IMR-90 (cell line): Measurements from ENCODE around the gene SLC22A2. TPM values are rescaled to one million over a fixed set of nuclear protein-coding genes. Genes with fewer than 3 reads are reported as not detected.

Experiments used
- ATAC-seq: fragments of 200-7000 bp; cut with Tn5 transposase; 2 replicates; pipeline ENCODE4 v1.9.1; 2020; ENCODE audit warnings: low read depth, mild to moderate bottlenecking, moderate library complexity
- Bru-seq: library from RNA; stranded (reverse); fragments of 400-500 nt; gene quantifications from one replicate; lab custom pipeline; 2021; lab: Mats Ljungman, UMichigan
- BruChase-seq, 2 experiments: library from RNA; stranded (reverse); fragments of 400-500 nt; gene quantifications; one replicate each; lab custom pipeline; 2021; lab: Mats Ljungman, UMichigan
- BruUV-seq: library from RNA; stranded (reverse); fragments of 400-500 nt; replicated peaks from 2 replicates; lab custom pipeline; 2021; lab: Mats Ljungman, UMichigan
- CTCF ChIA-PET: fragments of 300-600 bp; formaldehyde crosslinking; extraction: SDS; loops from one replicate; lab custom pipeline; 2021; ENCODE audit warnings: antibody characterized with exemption; lab: Yijun Ruan, JAX
- POLR2A ChIA-PET: fragments of 300-600 bp; sonication (Branson Sonifier 250); formaldehyde crosslinking; loops from one replicate; lab custom pipeline; 2022; ENCODE audit warnings: antibody characterized with exemption; ENCODE audit not compliant: unreplicated experiment; lab: Charles Lee
- DNase-seq: peaks from one replicate; pipeline ENCODE4 v3.0.0; 2013
- H2AFZ ChIP-seq: replicated peaks from 2 replicates; pipeline ENCODE3; 2013; ENCODE audit warnings: low read length, mild to moderate bottlenecking; ENCODE audit not compliant: poor library complexity
- H2AK5ac ChIP-seq: 2 replicates; pipeline ENCODE4 v1.6.1; 2013; ENCODE audit warnings: low read depth, low read length, inconsistent platforms
- H2AK9ac ChIP-seq: replicated peaks from 2 replicates; pipeline ENCODE3; 2013; ENCODE audit warnings: mild to moderate bottlenecking, low read depth, low read length, moderate library complexity; ENCODE audit not compliant: poor library complexity
- H2BK120ac ChIP-seq: 2 replicates; pipeline ENCODE4 v1.6.1; 2013; ENCODE audit warnings: low read depth, low read length, inconsistent platforms
- H2BK15ac ChIP-seq: 3 replicates; pipeline ENCODE4 v1.6.1; 2013; ENCODE audit warnings: low read depth, low read length, inconsistent platforms
- H2BK20ac ChIP-seq: 2 replicates; pipeline ENCODE4 v1.6.1; 2013; ENCODE audit warnings: low read depth, mild to moderate bottlenecking, inconsistent platforms, low read length, moderate library complexity
- H2BK5ac ChIP-seq: 2 replicates; pipeline ENCODE4 v1.6.1; 2013; ENCODE audit warnings: mild to moderate bottlenecking, low read depth, low read length, inconsistent platforms; ENCODE audit not compliant: poor library complexity, severe bottlenecking
- H3K14ac ChIP-seq: replicated peaks from 2 replicates; pipeline ENCODE4 v1.6.1; 2013; ENCODE audit warnings: low read depth, low read length, inconsistent platforms
- H3K18ac ChIP-seq: 2 replicates; pipeline ENCODE4 v1.6.1; 2013; ENCODE audit warnings: low read depth, low read length, control low read depth
- H3K23ac ChIP-seq: 2 replicates; pipeline ENCODE4 v1.6.1; 2013; ENCODE audit warnings: low read depth, low read length, inconsistent platforms
- H3K27ac ChIP-seq: 2 replicates; pipeline ENCODE4 v1.5.1; 2013; ENCODE audit warnings: mild to moderate bottlenecking, control low read depth, low read length; ENCODE audit not compliant: insufficient read depth
- H3K27me3 ChIP-seq: 2 replicates; pipeline ENCODE4 v1.6.1; 2013; ENCODE audit warnings: low read length; ENCODE audit not compliant: control insufficient read depth, insufficient read depth
- H3K36me3 ChIP-seq: 2 replicates; pipeline ENCODE4 v1.6.1; 2013; ENCODE audit warnings: low read length, mixed read lengths; ENCODE audit not compliant: control insufficient read depth, insufficient read depth
- H3K4ac ChIP-seq: 2 replicates; pipeline ENCODE4 v1.6.1; 2013; ENCODE audit warnings: low read depth, low read length, inconsistent platforms
- H3K4me1 ChIP-seq: 2 replicates; pipeline ENCODE4 v1.6.1; 2013; ENCODE audit warnings: low read length, mixed read lengths; ENCODE audit not compliant: control insufficient read depth, insufficient read depth
- H3K4me2 ChIP-seq: 2 replicates; pipeline ENCODE4 v1.6.1; 2013; ENCODE audit warnings: low read depth, mild to moderate bottlenecking, control low read depth, low read length, moderate library complexity
- H3K4me3 ChIP-seq: 2 replicates; pipeline ENCODE4 v1.5.1; 2013; ENCODE audit warnings: low read depth, mild to moderate bottlenecking, control low read depth, low read length, moderate library complexity; ENCODE audit not compliant: insufficient read depth
- H3K56ac ChIP-seq: 2 replicates; pipeline ENCODE4 v1.6.1; 2013; ENCODE audit warnings: low read length, inconsistent platforms; ENCODE audit not compliant: insufficient read depth; ENCODE audit errors: extremely low read depth
- H3K79me1 ChIP-seq, 2 experiments: 2 replicates each; pipeline ENCODE4 v1.6.1; 2013; ENCODE audit warnings: low read length in 2 of 2, inconsistent platforms in 1 of 2, low read depth in 1 of 2
- H3K9ac ChIP-seq: 2 replicates; pipeline ENCODE4 v1.6.1; 2013; ENCODE audit warnings: low read depth, low read length, control low read depth
- H3K9me1 ChIP-seq: 2 replicates; pipeline ENCODE4 v1.6.1; 2013; ENCODE audit warnings: low read length, inconsistent platforms; ENCODE audit not compliant: insufficient read depth
- H3K9me3 ChIP-seq: 2 replicates; pipeline ENCODE4 v1.6.1; 2013; ENCODE audit warnings: low read length; ENCODE audit not compliant: control insufficient read depth, insufficient read depth
- H4K20me1 ChIP-seq: 2 replicates; pipeline ENCODE4 v1.6.1; 2013; ENCODE audit warnings: low read length, inconsistent platforms; ENCODE audit not compliant: insufficient read depth
- H4K5ac ChIP-seq: 2 replicates; pipeline ENCODE4 v1.6.1; 2013; ENCODE audit warnings: mild to moderate bottlenecking, low read depth, low read length, control low read depth
- H4K8ac ChIP-seq, 2 experiments: 2 replicates each; pipeline ENCODE4 v1.6.1; 2013; ENCODE audit warnings: low read depth in 2 of 2, low read length in 2 of 2, control low read depth in 1 of 2, inconsistent platforms in 1 of 2
- H4K91ac ChIP-seq: 2 replicates; pipeline ENCODE4 v1.6.1; 2013; ENCODE audit warnings: low read depth, low read length, inconsistent platforms; ENCODE audit not compliant: insufficient read depth
- CTCF ChIP-seq: conservative IDR thresholded peaks from 2 replicates; pipeline ENCODE4 v1.5.1; 2012; ENCODE audit warnings: mild to moderate bottlenecking, low read depth, low read length, improper control_type of control experiment
- ELK1 ChIP-seq: fragments of 150-350 bp; IDR thresholded peaks from 2 replicates; pipeline ENCODE4 v1.6.1; 2016; ENCODE audit warnings: low read depth, mild to moderate bottlenecking, low read length, moderate library complexity, borderline replicate concordance
- RCOR1 ChIP-seq: IDR thresholded peaks from 2 replicates; pipeline ENCODE4 v1.6.1; 2012; ENCODE audit warnings: mild to moderate bottlenecking, low read length, improper control_type of control experiment; ENCODE audit not compliant: insufficient replicate concordance
- WGBS, 2 experiments: methylation state at CpG; one replicate each; pipeline versions ENCODE4 v1.1.5 to v1.1.7; 2013; ENCODE audit warnings: missing lambda C conversion rate in 2 of 2; ENCODE audit not compliant: insufficient read length in 1 of 2; ENCODE audit errors: extremely low coverage in 2 of 2; 5-methylcytosine and 5-hydroxymethylcytosine counted together
- dilution Hi-C: fragments of 300-500 bp; cut with HindIII; formaldehyde crosslinking; loops from one replicate; pipeline ENCODE4 v1.14.3; 2018; ENCODE audit warnings: low sequenced_read_pairs; ENCODE audit not compliant: unreplicated experiment
- in situ Hi-C: fragments of 300-500 bp; cut with MboI; formaldehyde crosslinking; loops from 3 replicates; pipeline ENCODE4 v1.14.3; 2019; ENCODE audit warnings: low sequenced_read_pairs, inconsistent platforms, mixed read lengths
- intact Hi-C: fragments of 100-400 bp; cut with micrococcal nuclease; formaldehyde crosslinking; loops from 2 replicates; pipeline ENCODE4 v1.10.0; 2022
- long read RNA-seq: library from polyadenylated mRNA; unstranded; transcript quantifications from one replicate; pipeline ENCODE4 v2.0.0, GENCODE V29; 2021; ENCODE audit not compliant: unreplicated experiment
- polyA plus RNA-seq, 3 experiments: library from polyadenylated mRNA; depleted of rRNA; stranded (reverse); fragments of >200 nt; gene quantifications; 2 replicates each; pipeline ENCODE4 v1.2.3, GENCODE V29; 2012; ENCODE audit warnings: low replicate concordance in 1 of 3
- total RNA-seq: library from RNA; depleted of rRNA; stranded (reverse); fragments of >200 nt; gene quantifications from 2 replicates; pipeline ENCODE4 v1.2.3, GENCODE V29; 2012; rRNA removed

The SLC22A2 gene
- total RNA-seq (not detected in 2 replicates), polyA plus RNA-seq (2012; rRNA removed) (not detected in 2 replicates), Bru-seq, nascent RNA (not detected), BruChase-seq, experiment 1, labeled RNA remaining after a 6-hour chase (not detected), BruChase-seq, experiment 2, labeled RNA remaining after a 2-hour chase (not detected)
- polyA plus RNA-seq (2012; cell fraction: cytosol; rRNA removed), result not detected in 2 replicates
- not detected in 2 replicates for polyA plus RNA-seq (2012; cell fraction: nucleus; rRNA removed; ENCODE audit: low replicate concordance)
- long read RNA-seq, result 0 reads

- Histone ChIP-seq H3K9me3 (peaks cover 17% of the 10 kb centered on the region), H2BK120ac (no peak within 1 kb of the TSS), H3K79me1 (no peaks in the 10 kb centered on the region), H4K91ac (no peak within 1 kb of the TSS), H3K4me1 (no peaks in the 10 kb centered on the region), H2AK9ac (no peak within 1 kb of the TSS), H3K9me1 (no peaks in the 10 kb centered on the region), H3K14ac (no peak within 1 kb of the TSS), H4K5ac (no peak within 1 kb of the TSS), H4K20me1 (no peaks in the 10 kb centered on the region), H2AFZ (no peak within 1 kb of the TSS), H3K27ac (no peak within 1 kb of the TSS), H3K4me2 (no peak within 1 kb of the TSS), H3K18ac (no peak within 1 kb of the TSS), H3K56ac (no peak within 1 kb of the TSS), H3K27me3 (no peaks in the 10 kb centered on the region), H4K8ac (no peak within 1 kb of the TSS), H3K23ac (no peak within 1 kb of the TSS), H3K4ac (no peak within 1 kb of the TSS), H2AK5ac (no peak within 1 kb of the TSS), H3K4me3 (no peak within 1 kb of the TSS), H3K9ac (no peak within 1 kb of the TSS), H2BK20ac (no peak within 1 kb of the TSS), H3K36me3 (no peaks in the 10 kb centered on the region), H2BK5ac (no peak within 1 kb of the TSS), H2BK15ac (no peak within 1 kb of the TSS)
- BruUV-seq, result no TSS peak
- ChIA-PET CTCF (no interaction called here), POLR2A (no interaction called here)
- intact Hi-C loops, result no loop called here
- ATAC-seq (no peak), DNase-seq (no peak)
- dilution Hi-C loops, result no loop called here
- no peak for TF ChIP-seq RCOR1
- TF ChIP-seq ELK1, result no peak
- no peak for TF ChIP-seq CTCF
- 71% methylated on average over 12 of the region's 43 CpGs; no CpG with 5 or more reads in 1 of the 2 experiments for WGBS, 2 experiments
- in situ Hi-C loops, result no loop called here
These were observed at the start of gene SLC22A2 for GRCh38 chr6:160258346-160259142. Gene SLC22A2 (minus strand): TSS chr6:160258821. CDS start chr6:160258757, 64 bp downstream.
